ENCODE measurements around the gene SNTG2.

SNTG2 gene

DNA sequence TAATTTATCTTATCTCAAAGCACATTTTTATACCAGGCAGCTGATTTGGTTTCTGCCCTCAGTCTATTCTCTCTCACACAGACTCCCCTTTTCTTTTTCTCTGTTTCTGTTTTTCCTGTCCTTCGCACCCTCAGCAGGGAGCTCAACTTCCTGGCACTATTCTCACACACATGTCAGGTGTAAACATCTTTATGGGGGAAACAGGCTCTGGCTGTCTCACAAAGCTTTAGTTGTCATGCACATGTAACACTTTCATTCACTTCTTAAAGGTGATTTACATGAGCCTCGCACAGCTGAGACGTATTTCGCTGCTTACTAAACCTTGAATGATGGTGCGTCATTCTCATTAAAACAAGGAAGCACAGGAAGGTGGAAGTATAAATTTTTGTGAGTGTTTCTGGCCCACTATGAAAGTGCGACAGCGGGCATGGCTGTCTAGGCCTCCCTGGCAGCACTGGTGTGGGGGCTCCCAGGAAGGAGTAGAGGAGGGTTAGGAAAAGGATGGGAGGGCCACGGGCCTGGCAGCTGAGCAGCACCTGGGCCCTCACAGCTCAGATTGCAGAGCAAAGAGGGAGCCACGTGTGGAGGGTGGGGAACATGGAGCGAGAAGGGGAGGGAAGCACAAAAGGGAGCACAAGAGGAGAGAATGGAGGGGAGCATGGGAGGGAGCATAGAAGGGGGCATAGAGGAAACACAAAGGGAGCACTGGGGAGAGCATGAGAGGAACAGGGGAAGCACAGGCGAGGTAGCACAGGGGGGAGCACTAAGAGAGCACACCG is 46.2 kb upstream of the SNTG2 start:
- Histone ChIP-seq H4K20me1 (ENCODE audit: insufficient read depth, low read length, poor library complexity, severe bottlenecking) (no peaks in the 10 kb centered on the region), H3K4me1 (ENCODE audit: insufficient read depth, low read length, poor library complexity, severe bottlenecking) (peaks cover 6% of the 10 kb centered on the region), H3K36me3 (ENCODE audit: insufficient read depth, low read length) (no peaks in the 10 kb centered on the region), H3K4me3 (ENCODE audit: low read length, poor library complexity, severe bottlenecking) (no peak overlapping the region), H2AFZ (ENCODE audit: low read length) (no peak overlapping the region), H3K79me2 (ENCODE audit: insufficient read depth, low read length) (no peaks in the 10 kb centered on the region), H3F3A (ENCODE audit: low read depth) (no peaks in the 10 kb centered on the region), H3K9me3 (ENCODE audit: insufficient read depth, low read depth, low read length) (no peaks in the 10 kb centered on the region), H3K9me2 (replicated peaks; ENCODE audit: low read depth, low read length) (no peaks in the 10 kb centered on the region), H3K4me2 (ENCODE audit: low read depth, low read length, poor library complexity, severe bottlenecking) (no peak overlapping the region), H3K27me3 (ENCODE audit: insufficient read depth, low read length, poor library complexity, severe bottlenecking) (no peaks in the 10 kb centered on the region), H3K9ac (ENCODE audit: low read depth, low read length, poor library complexity, severe bottlenecking) (no peak overlapping the region)
- TF ChIP-seq EZH2phosphoT487 (IDR thresholded peaks at IDR 0.05; ENCODE audit: borderline replicate concordance): no peak
- TF ChIP-seq, protein P1, sequence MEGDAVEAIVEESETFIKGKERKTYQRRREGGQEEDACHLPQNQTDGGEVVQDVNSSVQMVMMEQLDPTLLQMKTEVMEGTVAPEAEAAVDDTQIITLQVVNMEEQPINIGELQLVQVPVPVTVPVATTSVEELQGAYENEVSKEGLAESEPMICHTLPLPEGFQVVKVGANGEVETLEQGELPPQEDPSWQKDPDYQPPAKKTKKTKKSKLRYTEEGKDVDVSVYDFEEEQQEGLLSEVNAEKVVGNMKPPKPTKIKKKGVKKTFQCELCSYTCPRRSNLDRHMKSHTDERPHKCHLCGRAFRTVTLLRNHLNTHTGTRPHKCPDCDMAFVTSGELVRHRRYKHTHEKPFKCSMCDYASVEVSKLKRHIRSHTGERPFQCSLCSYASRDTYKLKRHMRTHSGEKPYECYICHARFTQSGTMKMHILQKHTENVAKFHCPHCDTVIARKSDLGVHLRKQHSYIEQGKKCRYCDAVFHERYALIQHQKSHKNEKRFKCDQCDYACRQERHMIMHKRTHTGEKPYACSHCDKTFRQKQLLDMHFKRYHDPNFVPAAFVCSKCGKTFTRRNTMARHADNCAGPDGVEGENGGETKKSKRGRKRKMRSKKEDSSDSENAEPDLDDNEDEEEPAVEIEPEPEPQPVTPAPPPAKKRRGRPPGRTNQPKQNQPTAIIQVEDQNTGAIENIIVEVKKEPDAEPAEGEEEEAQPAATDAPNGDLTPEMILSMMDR (conservative IDR thresholded peaks at IDR 0.05; ENCODE audit: low read length): no peak

GRCh38 chr2:905091-905832 is 45.4 kb upstream of the SNTG2 start:
- Histone ChIP-seq H3K79me2 (ENCODE audit: insufficient read depth, low read length) (no peaks in the 10 kb centered on the region), H3K4me2 (ENCODE audit: low read depth, low read length, poor library complexity, severe bottlenecking) (no peak overlapping the region), H2AFZ (ENCODE audit: low read length) (no peak overlapping the region), H3K9me2 (replicated peaks; ENCODE audit: low read depth, low read length) (no peaks in the 10 kb centered on the region), H3F3A (ENCODE audit: low read depth) (no peaks in the 10 kb centered on the region), H3K9ac (ENCODE audit: low read depth, low read length, poor library complexity, severe bottlenecking) (no peak overlapping the region), H3K4me1 (ENCODE audit: insufficient read depth, low read length, poor library complexity, severe bottlenecking) (peaks cover 6% of the 10 kb centered on the region), H3K36me3 (ENCODE audit: insufficient read depth, low read length) (no peaks in the 10 kb centered on the region), H3K4me3 (ENCODE audit: low read length, poor library complexity, severe bottlenecking) (no peak overlapping the region), H3K27me3 (ENCODE audit: insufficient read depth, low read length, poor library complexity, severe bottlenecking) (no peaks in the 10 kb centered on the region), H4K20me1 (ENCODE audit: insufficient read depth, low read length, poor library complexity, severe bottlenecking) (no peaks in the 10 kb centered on the region), H3K9me3 (ENCODE audit: insufficient read depth, low read depth, low read length) (no peaks in the 10 kb centered on the region)
- TF ChIP-seq EZH2phosphoT487 (IDR thresholded peaks at IDR 0.05; ENCODE audit: borderline replicate concordance): no peak
- TF ChIP-seq, protein P1 (conservative IDR thresholded peaks at IDR 0.05; ENCODE audit: low read length): no peak

DNA sequence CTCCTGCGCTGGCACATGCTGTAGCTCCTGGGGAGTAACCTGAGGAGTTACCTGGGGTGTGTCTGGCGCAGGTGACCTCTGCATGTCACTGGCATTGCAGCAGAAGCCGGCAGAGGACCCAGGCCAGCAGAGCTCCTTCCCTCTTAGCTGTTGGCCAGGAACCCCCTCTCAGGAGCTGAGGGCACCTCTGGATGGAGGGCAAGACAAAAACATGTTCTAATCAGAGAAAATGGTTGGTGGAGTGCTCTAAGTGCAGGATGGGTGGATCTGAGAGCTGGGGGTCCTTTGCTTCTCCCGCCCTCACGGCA is 44.9 kb upstream of the SNTG2 start:
- no peaks in the 10 kb centered on the region for H3K9me3 ChIP-seq (ENCODE audit: insufficient read depth, low read depth, low read length)
- H3K36me3 ChIP-seq (ENCODE audit: insufficient read depth, low read length): no peaks in the 10 kb centered on the region
- H3F3A ChIP-seq (ENCODE audit: low read depth): no peaks in the 10 kb centered on the region
- no peaks in the 10 kb centered on the region for H3K79me2 ChIP-seq (ENCODE audit: insufficient read depth, low read length)
- no peaks in the 10 kb centered on the region for H3K27me3 ChIP-seq (ENCODE audit: insufficient read depth, low read length, poor library complexity, severe bottlenecking)
- no peak overlapping the region for H2AFZ ChIP-seq (ENCODE audit: low read length)
- TF ChIP-seq, protein P1 (conservative IDR thresholded peaks at IDR 0.05; ENCODE audit: low read length): no peak
- TF ChIP-seq EZH2phosphoT487 (IDR thresholded peaks at IDR 0.05; ENCODE audit: borderline replicate concordance): no peak
- no peak overlapping the region for H3K9ac ChIP-seq (ENCODE audit: low read depth, low read length, poor library complexity, severe bottlenecking)
- no peak overlapping the region for H3K4me2 ChIP-seq (ENCODE audit: low read depth, low read length, poor library complexity, severe bottlenecking)
- no peaks in the 10 kb centered on the region for H4K20me1 ChIP-seq (ENCODE audit: insufficient read depth, low read length, poor library complexity, severe bottlenecking)
- H3K9me2 ChIP-seq (replicated peaks; ENCODE audit: low read depth, low read length): no peaks in the 10 kb centered on the region
- H3K4me3 ChIP-seq (ENCODE audit: low read length, poor library complexity, severe bottlenecking): no peak overlapping the region
- peaks cover 6% of the 10 kb centered on the region for H3K4me1 ChIP-seq (ENCODE audit: insufficient read depth, low read length, poor library complexity, severe bottlenecking)
